HG02870 (cell line): ENCODE results near the gene RARS2.

Experiments used
- ATAC-seq: cut with Tn5 transposase; IDR thresholded peaks from one replicate; pipeline ENCODE4 v1.9.1; 2021; ENCODE audit warnings: mild to moderate bottlenecking, moderate library complexity; ENCODE audit not compliant: unreplicated experiment

Gene RARS2

DNA sequence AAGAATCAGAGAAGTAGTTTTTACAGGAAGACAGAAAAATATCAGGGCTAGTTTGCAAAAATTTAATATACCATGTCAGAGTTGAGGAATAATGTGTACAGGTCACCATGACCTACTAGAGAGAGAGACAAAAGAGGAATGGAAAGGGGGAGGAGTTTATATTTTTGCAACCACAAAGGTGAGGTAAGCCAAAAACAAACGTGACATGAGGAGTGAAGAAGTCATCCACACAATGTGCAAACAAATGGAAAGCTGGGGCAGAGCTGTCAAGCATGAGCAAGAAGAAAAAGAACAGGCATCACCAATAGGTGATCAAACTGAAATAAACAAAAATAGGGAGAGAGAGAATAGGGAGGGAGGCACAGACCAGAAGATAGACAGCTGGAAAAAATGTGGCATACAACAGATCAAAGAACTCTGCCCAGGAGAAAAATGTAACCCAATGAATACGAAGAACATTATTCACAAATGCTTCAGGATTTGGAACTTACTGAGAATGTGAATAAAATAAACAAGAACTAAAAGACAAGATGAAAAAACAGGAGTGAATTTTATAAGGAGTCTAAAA, 15.5 kb downstream of the RARS2 start:
- no peak for ATAC-seq

DNA sequence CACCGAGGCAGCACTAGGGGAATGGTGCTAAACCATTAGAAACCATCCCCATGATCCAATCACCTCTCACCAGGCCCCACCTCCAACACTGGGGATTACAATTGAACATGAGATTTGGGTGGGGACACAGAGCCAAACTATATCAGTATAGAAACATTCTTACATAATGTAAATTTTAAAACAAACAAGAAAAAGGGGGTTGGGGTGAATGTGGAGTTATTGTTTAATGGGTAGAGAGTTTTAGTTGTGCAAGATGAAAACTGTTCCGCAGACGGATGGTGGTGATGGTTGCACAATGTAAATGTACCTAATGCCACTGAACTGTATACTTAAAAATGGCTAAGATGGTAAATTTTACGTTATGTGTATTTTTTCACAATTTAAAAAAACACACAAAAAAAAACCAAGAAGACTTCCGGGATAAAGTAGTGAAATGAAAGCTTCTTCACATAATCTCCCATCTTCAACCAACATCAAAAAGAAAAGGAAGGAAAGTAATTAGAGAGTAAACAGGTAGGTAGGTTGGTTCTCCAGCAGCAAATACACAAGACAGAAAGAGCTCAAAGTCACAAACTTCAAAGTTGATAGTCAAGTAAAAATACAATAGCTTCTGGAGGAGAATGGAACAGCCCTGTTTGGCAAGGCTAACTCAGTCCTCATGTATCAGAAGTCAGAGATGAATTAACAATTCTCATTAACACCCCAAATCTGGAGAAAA, 16.3 kb downstream of the RARS2 start:
- no peak for ATAC-seq

DNA sequence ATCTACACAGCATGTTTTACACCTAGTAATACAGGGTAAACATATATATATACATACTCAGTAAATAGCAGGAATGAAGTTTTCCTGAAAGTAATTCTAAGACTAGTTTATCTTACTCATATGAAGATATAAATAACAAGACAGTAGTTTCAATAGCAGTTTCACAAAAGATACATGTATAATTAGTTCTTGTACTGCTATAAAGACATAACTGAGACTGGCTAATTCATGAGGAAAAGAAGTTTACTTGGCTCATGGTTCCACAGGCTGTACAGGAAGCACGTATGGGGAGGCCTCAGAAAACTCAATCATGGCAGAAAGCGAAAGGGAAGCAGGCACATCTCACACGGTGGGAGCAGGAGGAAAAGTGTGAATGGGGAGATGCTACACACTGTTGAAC, 16.9 kb downstream of the RARS2 start:
- peak; percentile 70 for ATAC-seq

DNA sequence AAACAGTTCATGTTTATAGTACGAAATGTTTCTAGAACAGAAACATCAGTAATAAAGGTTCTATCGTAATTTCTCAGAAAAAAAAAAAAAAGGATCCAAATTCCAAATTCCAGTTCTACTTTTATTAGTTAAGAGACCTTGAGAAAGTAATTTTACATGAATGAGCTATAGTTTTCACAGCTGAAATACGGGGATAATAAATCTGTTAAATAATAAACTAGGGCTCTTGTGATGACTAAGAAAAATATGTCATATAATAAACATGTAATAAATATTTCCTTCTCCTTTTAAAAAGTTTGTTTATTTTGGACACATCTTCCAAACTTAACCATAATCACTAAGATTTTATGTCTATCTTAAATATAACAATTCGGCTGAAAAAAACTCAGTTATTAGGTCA, 17.8 kb downstream of the RARS2 start:
- ATAC-seq, result no peak

DNA sequence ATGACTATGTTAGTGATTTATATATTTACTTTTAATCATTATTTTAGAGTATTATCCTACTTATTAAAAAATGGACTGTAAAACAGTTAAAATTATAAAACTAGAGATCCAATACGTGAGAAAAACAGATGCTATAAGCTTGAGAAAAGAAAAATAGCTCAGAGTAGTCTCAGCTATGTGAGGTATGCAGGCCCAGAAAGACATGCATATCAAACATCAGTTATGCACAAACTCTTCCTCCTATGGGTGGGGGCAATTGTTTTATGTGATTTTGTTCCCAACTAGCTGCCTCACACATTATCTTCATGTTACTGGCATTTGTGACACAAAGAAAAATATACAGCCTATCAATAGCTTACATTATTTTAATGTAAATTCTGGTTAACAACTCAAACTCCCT, 28.8 kb downstream of the RARS2 start:
- ATAC-seq, result no peak

DNA sequence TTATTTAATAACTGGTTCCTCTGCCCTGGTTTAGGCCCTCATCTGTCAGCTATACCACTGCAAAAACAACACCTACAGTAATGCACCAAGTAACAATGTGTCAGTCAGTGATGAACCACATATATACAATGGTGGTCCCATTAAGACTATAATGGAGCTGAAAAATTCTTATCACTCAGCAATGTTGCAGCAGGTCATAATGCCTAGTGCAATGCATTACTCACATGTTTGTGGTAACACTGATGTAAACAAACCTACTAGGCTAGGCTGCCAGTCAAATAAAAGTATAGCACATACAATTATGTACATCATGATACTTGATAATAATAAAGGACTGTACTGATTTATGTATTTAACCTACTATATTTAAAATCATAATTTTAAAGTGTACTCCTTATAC, 31.3 kb downstream of the RARS2 start:
- no peak for ATAC-seq

DNA sequence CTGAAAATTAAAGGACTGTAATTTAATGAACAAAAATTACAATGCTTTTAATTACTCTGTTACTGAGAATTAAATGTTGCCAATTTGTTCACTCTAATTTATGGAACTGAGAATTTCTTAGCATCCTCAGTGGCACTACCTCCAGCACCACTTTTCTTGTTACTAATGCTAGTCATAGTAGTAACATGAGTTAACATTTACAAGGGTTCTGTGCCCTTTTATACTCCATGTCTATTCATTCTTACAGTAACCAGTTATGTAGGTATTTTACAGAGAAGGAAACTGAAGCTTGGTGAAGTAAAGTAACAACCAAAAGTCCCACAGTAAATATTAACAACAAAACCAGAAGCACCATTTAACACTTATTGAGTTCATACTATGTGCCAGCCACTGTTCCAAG, 34.3 kb downstream of the RARS2 start:
- ATAC-seq, result no peak

DNA sequence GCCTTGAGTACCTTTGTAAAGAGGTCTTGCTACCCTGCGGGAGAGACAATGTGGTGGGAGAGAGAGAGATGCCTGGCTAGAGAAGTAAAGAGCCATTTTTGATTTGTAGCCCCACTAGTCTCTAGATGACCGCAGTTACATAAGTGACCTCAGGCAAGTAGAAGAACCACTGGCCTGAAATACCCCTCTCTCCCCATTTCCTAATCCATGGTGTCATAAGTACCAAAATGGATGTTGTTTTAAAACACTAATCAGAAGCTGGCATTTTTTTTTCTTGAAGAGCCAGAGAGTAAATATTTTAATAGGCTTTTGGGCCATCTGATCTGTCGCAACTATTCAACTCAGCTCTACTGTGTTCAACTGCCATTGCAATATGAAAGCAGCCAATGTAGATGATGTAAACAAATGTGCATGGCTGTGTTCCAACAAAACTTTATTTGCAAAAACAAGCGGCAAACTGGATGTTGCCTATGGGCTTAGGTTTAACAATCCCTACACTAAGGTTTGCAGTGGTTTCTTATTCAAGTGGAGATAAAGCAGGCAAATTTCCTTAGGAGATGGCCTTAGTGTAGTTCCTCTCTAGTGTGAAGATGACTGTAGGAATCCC, 36.5 kb downstream of the RARS2 start:
- ATAC-seq, result no peak

DNA sequence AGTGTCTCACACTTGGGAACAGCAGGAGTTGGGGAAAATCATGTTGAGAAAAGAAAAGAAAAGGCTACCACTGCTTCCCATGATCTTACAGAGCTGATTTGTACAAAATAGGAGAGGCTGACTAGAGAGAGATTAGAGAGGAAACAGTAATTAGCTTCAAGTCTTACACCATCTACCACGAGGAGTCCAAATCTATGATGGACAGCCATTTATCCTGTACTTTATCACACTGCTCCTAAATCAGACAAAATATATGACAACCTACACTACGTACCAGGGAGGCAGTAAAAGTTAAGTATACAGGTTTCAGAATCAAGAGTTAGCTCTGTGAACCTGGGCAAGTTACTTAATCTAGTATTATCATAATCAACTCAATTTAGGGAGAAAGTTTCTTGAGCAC, 38.0 kb downstream of the RARS2 start:
- no peak for ATAC-seq

DNA sequence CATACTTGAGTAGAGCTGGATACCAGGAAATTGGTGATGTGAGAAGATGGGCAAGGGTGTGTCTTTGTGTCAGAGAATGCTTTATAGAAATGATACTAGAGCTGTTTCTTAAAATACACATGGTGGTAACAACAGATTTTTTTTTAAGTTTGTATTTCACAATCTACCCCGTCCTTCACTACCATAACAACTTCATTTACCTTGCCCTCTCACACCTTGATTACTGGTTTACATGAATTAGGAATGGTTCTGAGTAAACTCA, 45.4 kb downstream of the RARS2 start:
- no peak for ATAC-seq

DNA sequence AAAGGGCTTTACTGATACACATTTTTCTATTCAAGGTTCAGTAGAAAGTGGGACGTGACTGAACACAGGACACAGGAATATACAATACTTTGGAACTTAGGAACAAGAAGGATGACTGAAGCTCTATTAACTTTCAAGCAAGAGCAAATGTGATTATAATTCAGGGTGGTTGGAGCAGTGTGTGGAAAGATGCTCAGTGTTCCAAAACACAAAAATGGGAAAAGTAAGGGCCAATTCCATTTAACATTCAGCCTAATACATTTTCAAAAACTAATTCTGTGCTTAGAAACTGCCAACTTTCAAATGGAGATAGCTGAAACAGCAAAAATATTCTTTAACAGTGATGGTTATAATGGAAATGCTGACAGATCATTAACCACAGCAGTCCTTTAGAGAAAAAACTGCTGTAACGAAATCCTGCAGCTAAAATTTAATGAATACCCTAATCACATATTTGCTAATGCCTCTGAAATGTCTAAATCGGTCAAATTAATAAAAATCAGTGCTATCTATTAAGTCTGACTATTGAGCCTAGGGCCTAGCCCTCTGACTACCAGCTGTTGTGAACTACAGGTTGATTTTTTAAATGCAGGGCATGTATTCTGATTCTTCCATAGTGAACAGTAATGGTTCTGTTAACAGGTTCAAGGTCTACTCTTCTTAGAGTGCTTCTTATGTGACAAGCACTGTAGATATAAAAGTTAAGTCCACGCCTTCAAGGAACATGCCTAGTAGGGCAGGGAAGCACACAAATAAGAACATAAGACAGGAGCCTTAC, 45.9 kb downstream of the RARS2 start:
- ATAC-seq, result no peak

DNA sequence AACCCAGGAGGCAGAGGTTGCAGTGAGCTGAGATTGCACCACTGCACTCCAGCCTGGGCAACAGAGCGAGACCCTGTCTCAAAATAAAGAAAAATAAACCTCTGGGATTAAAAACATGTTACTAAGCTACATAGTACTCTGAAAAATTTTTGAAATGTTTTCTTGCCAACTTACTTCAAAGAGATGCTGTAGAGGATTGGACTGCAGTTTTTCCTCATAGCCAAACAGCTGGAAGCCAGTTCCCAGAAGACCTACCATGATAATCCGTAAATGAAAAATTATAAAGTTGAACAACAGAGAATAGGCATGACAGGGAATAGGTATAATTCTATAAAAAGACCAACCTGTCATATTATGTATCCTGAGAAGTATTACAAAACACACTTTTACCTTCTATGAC, 48.0 kb downstream of the RARS2 start:
- no peak for ATAC-seq

DNA sequence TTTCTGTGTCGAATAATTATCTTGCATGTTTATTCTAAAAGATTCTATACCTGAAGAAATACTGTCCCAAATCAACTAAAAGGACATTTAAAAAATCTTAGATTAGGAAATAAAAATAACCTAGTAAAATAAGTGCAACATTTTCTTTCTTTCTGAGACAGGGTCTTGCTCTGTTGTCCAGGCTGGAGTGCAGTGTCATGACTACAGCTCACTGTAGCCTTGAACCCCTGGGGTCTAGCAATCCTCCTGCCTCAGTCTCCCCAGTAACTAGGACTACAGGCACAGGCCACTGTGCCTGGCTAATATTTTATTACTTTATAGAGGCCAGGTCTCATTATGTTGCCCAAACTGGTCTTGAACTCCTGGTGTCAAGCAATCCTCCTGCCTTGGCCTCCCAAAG, 48.7 kb downstream of the RARS2 start:
- ATAC-seq, result no peak

DNA sequence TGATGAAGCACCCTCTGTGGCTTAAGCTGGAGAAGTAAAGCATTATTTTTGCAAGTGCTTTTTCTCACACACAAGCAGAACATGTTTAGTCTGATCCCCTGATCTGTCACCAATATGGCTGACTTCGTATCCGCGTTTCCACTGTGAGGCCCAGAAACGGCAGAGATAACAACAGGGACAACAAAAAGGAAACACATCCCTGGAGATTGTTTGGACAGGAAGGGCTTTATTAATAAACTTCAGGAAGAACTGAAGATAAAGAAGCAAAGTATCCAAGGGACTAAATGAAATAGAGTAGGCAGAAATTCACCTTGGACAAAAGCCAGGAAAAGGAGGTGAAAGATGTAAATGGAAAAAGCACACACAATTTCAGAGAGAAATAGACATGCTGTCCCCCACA, 49.2 kb downstream of the RARS2 start:
- ATAC-seq, result no peak

DNA sequence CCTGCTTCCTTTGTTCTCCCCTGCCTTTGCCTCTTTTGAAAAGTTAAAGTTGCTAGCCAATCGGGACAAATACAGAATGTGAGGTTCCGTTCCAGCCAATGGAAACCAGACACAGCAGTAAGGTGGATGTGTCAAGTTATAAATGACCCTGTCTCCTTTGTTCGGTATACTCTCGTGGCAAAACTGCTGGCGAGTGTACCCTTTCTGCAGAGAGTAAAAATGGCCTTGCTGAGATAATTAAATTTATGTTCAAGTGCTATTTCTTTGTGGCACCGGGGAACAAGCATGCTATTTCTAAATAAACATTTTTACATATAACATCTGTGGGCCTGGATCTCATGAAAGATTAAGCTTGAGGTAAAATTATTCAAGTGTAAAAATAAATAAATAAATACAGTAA, 50.2 kb downstream of the RARS2 start:
- no peak for ATAC-seq

DNA sequence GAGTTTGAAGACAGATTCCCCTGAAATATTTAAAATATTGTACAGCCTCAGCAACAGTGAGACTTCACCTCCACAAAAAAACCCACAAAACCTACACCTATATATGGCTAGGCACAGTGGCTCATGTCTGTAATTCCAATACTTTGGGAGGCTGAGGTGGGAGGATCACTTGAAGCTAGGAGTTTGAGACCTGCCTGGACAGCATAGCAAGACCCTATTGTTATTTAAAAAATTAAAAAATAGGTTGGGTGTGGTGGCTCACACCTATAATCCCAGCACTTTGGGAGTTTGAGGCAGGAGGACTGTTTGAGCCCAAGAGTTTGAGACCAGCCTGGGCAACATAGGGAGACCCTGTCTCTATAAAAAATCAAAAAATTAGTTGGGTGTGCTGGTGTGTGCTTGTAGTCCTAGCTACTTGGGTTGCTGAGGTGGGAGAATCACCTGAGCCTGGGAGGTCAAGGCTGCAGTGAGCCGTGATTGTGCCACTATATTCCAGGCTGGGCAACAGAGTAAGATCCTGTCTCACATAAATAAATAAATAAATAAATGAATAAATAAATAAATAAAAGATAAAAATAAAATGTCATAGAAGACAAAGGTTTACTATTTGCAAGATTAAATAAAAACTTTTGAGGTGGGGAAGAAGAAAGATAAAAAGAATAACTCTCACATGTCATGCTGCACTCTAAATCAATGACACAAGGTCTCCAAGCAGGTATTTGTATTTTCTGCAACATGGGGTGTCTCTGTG, 51.1 kb downstream of the RARS2 start:
- no peak for ATAC-seq

DNA sequence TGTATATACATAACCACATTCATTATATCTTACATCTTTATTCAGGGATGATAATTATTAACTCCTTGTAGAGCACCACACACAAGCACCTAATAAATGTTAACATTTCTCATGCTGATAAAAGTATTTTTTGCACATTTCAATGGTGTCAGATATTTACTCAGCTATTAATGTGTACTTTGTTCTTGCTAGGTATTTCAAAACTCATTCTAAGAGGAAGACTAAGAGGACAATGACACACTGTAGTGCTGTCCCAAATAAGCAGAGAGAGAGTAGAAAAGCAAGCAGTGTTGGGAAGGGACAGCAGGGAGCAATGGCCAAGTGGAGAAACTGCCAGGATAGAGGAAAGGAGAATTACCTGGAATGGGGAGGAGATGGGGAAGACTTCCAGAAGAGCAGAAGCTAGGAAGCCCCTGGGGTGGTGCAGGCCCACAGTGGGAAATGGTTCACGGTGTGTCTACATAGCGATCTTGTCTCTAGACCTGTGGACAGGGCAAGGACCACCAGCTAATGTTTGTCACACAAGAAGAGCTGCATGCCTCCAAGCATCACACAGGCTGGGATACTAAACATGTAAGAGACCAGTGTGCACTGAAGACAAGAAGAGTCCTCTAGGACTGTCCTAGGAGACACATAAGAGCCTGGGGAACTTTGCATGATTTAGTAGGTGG, 55.3 kb downstream of the RARS2 start:
- ATAC-seq, result no peak

DNA sequence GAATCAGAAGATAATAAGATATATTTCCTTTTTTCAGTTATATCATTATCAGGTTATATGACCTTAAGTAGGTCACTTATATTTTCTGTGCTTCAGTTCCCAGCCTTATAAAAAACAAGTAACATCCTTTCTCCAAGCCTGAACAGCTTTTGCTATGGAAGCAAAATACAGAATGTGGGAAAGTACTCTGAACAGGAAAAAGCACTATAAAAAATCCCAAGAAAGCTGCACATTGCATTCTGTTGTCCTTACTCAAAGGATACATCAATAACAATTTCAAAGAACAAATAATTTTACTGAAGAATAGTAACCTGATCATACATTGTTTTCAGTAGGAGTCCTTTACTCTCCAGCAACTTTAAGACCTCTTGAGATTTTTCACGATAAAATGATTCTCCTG, 60.6 kb downstream of the RARS2 start:
- no peak for ATAC-seq

DNA sequence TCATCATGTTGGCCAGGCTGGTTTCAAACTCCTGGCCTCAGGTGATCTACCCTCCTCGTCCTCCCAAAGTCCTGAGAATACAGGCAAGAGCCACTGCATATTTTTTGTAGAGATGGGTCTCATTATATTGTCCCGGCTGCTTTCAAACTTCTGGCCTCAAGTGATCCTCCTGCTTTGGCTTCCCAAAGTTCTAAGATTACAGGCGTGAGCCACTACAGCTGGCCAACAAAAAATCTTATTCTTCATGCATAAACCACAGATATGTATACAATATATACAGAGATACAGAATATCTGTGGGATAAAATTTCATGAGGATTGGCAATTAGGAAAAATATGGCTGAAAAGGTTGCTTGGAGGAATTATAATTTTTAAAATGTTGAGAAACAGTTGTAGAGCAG, 67.1 kb downstream of the RARS2 start:
- ATAC-seq, result no peak

DNA sequence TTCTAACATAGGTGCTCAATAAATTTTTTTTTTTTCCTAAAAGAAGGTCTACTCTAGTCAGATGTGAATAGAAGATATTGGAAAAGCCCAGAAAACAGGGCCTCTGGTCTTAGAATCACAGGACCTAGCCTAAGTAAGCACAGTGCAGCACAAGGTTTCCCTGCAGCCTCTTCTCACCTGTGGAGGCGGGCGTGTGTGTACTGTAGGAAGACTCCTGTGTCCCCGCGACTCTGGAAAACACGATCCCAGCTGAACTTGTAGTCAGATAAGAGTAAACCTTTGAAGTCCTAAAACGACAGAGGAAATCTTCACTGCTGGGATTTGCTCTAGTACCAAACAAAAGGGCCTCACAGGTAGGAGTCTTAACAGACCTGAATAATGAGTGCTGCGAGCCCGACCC, 71.3 kb downstream of the RARS2 start:
- no peak for ATAC-seq

DNA sequence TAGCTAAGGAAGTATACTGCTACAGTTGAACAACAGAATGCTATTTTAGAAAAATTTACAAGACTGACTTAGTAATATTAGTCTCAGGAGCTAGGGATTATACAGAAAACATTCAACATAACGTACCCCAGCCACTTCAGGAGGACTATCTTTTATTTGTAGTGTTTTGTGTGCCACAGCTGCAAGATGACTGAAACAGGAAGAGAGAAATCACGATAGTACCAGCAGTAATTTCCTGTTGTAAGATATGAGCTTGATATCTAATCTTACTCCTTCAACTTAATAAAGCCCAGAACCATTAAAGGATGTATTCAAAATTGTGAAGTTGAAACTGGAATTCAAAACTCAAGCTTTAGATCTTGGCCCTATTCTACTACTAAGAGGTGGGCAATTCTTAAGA, 75.0 kb downstream of the RARS2 start:
- no peak for ATAC-seq
